Neural cell (in vitro differentiated cells): ENCODE measurements around the gene MPP1.

Source experiments
- CTCF ChIP-seq: fragments of 450-650 bp; IDR thresholded peaks from 2 replicates; pipeline ENCODE4 v1.5.1; 2014; ENCODE audit warnings: antibody characterized with exemption, mild to moderate bottlenecking, moderate library complexity; ENCODE audit not compliant: poor library complexity, severe bottlenecking
- EP300 ChIP-seq: fragments of 450-650 bp; conservative IDR thresholded peaks from 2 replicates; pipeline ENCODE4 v1.6.1; 2014; ENCODE audit warnings: antibody characterized with exemption, mild to moderate bottlenecking, moderate library complexity; ENCODE audit not compliant: poor library complexity, severe bottlenecking
- EZH2 ChIP-seq: fragments of 200-600, 300-800 bp; shearing (Covaris generic), sonication (generic); IDR thresholded peaks from 2 replicates; pipeline ENCODE4 v1.6.1; 2014; ENCODE audit warnings: antibody characterized with exemption, low read length, borderline replicate concordance, mild to moderate bottlenecking; ENCODE audit not compliant: insufficient read depth, poor library complexity, severe bottlenecking
- TF ChIP-seq, protein P1 (sequence below): IDR thresholded peaks from 2 replicates; pipeline ENCODE4 v1.6.1; 2012; ENCODE audit warnings: borderline replicate concordance

DNA sequence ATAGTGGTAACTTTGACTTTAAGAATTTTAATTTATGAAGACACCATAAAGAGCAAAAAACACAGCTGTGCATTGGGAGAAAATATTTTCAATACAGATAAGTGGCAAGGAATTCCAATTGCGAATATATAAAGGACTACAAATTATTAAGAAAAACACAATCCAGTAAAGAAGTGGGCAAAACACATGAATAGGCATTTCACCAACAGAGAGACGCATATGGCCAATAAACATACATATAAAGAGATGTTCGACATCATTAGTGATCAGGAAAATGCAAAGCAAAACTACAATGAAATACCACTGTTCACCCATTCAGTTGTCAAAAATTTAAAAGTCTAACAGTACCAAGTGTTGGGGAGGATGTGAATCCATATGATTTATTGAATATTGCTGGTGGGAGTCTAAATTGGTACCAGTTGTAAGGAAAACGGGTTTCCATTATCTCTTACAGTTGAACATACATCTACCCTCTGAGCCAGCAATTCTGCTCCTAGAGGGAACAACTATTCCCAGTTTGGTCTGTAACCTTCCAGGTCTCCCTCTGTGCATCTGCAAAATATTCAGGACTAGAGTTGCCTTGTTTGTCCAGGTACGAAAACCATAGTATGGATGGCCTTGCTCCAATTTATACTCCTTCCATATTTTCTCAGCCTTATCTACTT lies 1.7 kb upstream of the MPP1 start:
- TF ChIP-seq, protein P1, sequence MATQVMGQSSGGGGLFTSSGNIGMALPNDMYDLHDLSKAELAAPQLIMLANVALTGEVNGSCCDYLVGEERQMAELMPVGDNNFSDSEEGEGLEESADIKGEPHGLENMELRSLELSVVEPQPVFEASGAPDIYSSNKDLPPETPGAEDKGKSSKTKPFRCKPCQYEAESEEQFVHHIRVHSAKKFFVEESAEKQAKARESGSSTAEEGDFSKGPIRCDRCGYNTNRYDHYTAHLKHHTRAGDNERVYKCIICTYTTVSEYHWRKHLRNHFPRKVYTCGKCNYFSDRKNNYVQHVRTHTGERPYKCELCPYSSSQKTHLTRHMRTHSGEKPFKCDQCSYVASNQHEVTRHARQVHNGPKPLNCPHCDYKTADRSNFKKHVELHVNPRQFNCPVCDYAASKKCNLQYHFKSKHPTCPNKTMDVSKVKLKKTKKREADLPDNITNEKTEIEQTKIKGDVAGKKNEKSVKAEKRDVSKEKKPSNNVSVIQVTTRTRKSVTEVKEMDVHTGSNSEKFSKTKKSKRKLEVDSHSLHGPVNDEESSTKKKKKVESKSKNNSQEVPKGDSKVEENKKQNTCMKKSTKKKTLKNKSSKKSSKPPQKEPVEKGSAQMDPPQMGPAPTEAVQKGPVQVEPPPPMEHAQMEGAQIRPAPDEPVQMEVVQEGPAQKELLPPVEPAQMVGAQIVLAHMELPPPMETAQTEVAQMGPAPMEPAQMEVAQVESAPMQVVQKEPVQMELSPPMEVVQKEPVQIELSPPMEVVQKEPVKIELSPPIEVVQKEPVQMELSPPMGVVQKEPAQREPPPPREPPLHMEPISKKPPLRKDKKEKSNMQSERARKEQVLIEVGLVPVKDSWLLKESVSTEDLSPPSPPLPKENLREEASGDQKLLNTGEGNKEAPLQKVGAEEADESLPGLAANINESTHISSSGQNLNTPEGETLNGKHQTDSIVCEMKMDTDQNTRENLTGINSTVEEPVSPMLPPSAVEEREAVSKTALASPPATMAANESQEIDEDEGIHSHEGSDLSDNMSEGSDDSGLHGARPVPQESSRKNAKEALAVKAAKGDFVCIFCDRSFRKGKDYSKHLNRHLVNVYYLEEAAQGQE, result no peak
- TF ChIP-seq CTCF (no peak), EP300 (no peak), EZH2 (no peak)
